Activated T-cell treated with anti-CD3 and anti-CD28 coated beads, Interleukin-2, amount 50 U/mL, for 72 hours (primary cell): ENCODE measurements around the gene DOK4. TPM values are rescaled to one million over a fixed set of nuclear protein-coding genes. Genes with fewer than 3 reads are reported as not detected.
"Not testable (repeated sequence)": the region's sequence is repeated elsewhere in the genome, so short reads cannot be mapped to it uniquely, and the experiment has no call there.

Experiments
- ATAC-seq, 2 donors: fragments of 150-1000 bp; cut with Tn5 transposase; replicated peaks in 1 of 2; 2 replicates each; pipeline ENCODE4 v1.10.0; 2021; ENCODE audit warnings: moderate library complexity in 2 of 2, mild to moderate bottlenecking in 1 of 2
- DNase-seq, 2 donors: peaks; one replicate each; pipeline ENCODE4 v3.0.0; 2021 to 2022; ENCODE audit warnings: mixed read lengths in 1 of 2
- H3K27ac Mint-ChIP-seq: one replicate; pipeline ENCODE4 v1.8.0; 2022; ENCODE audit warnings: mild to moderate bottlenecking, moderate library complexity, mixed read lengths
- H3K27me3 Mint-ChIP-seq: one replicate; pipeline ENCODE4 v1.8.0; 2022; ENCODE audit warnings: low read depth, mixed read lengths
- H3K36me3 Mint-ChIP-seq, 2 donors: one replicate each; pipeline ENCODE4 v1.8.0; 2022; ENCODE audit warnings: mixed read lengths in 2 of 2, mild to moderate bottlenecking in 1 of 2; ENCODE audit not compliant: insufficient read depth in 2 of 2
- H3K4me1 Mint-ChIP-seq: one replicate; pipeline ENCODE4 v1.8.0; 2022; ENCODE audit warnings: low read depth, mixed read lengths
- H3K4me3 Mint-ChIP-seq, 2 donors: one replicate each; pipeline ENCODE4 v1.8.0; 2022; ENCODE audit warnings: mild to moderate bottlenecking in 2 of 2, mixed read lengths in 2 of 2, moderate library complexity in 2 of 2
- H3K9me3 Mint-ChIP-seq, 2 donors: one replicate each; pipeline ENCODE4 v1.8.0; 2022; ENCODE audit warnings: mixed read lengths in 2 of 2
- total RNA-seq, 2 donors: library from RNA; stranded (reverse); gene quantifications; one replicate each; pipeline ENCODE4 v1.2.3, GENCODE V29; 2022

Gene DOK4
- total RNA-seq, 2 donors from 2014 or later, result 12.0 to 19.6 TPM

- Mint-ChIP-seq H3K4me3 (no peak overlapping the region), H3K9me3 (no peaks in the 10 kb centered on the region)
Observed at GRCh38 chr16:57503366-57503765, 17.1 kb upstream of the DOK4 start.

GRCh38 chr16:57502048-57502775 is 15.9 kb upstream of the DOK4 start:
- no peaks in the 10 kb centered on the region for H3K36me3 Mint-ChIP-seq
- ATAC-seq (no peak), DNase-seq (no peak)
- peaks cover 11% of the 10 kb centered on the region for H3K4me1 Mint-ChIP-seq
- H3K9me3 Mint-ChIP-seq, result no peaks in the 10 kb centered on the region
- H3K27ac Mint-ChIP-seq, result no peak overlapping the region
- H3K27me3 Mint-ChIP-seq, result no peaks in the 10 kb centered on the region
- H3K4me3 Mint-ChIP-seq, result no peak overlapping the region

More at GRCh38 chr16:57503366-57503765, 17.1 kb upstream of the DOK4 start:
- H3K4me1 Mint-ChIP-seq, result peaks cover 11% of the 10 kb centered on the region
- peak overlapping the region; percentile 19 for H3K27ac Mint-ChIP-seq
- no peak for DNase-seq
- ATAC-seq, result no peak
- no peaks in the 10 kb centered on the region for H3K27me3 Mint-ChIP-seq
- no peaks in the 10 kb centered on the region for H3K36me3 Mint-ChIP-seq

- no peak overlapping the region for H3K4me3 Mint-ChIP-seq
- no peak for ATAC-seq
- no peaks in the 10 kb centered on the region for H3K9me3 Mint-ChIP-seq
Observed at GRCh38 chr16:57501492-57501891, 15.2 kb upstream of the DOK4 start.

GRCh38 chr16:57500578-57501111 is 14.4 kb upstream of the DOK4 start:
- H3K27me3 Mint-ChIP-seq, result no peaks in the 10 kb centered on the region

More at GRCh38 chr16:57501492-57501891, 15.2 kb upstream of the DOK4 start:
- no peaks in the 10 kb centered on the region for H3K27me3 Mint-ChIP-seq
- no peaks in the 10 kb centered on the region for H3K36me3 Mint-ChIP-seq
- H3K27ac Mint-ChIP-seq, result no peak overlapping the region
- DNase-seq, result no peak
- peaks cover 11% of the 10 kb centered on the region for H3K4me1 Mint-ChIP-seq

GRCh38 chr16:57499941-57500340 is 13.6 kb upstream of the DOK4 start:
- ATAC-seq, H3K36me3 Mint-ChIP-seq, H3K4me3 Mint-ChIP-seq, H3K27ac Mint-ChIP-seq, H3K27me3 Mint-ChIP-seq, DNase-seq, H3K9me3 Mint-ChIP-seq: not testable (repeated sequence)
- peaks cover 11% of the 10 kb centered on the region for H3K4me1 Mint-ChIP-seq

More at GRCh38 chr16:57500578-57501111, 14.4 kb upstream of the DOK4 start:
- Mint-ChIP-seq H3K27ac (no peak overlapping the region), H3K36me3 (no peaks in the 10 kb centered on the region), H3K4me1 (peaks cover 11% of the 10 kb centered on the region), H3K9me3 (no peaks in the 10 kb centered on the region), H3K4me3 (peak overlapping the region in 1 of 2 donors; percentile 18)
- ATAC-seq (peak; percentile 61 to 82), DNase-seq (peak in 1 of 2 donors; percentile 34)

GRCh38 chr16:57498031-57498430 is 11.7 kb upstream of the DOK4 start:
- Mint-ChIP-seq H3K27me3 (no peaks in the 10 kb centered on the region), H3K36me3 (no peaks in the 10 kb centered on the region), H3K4me3 (no peak overlapping the region), H3K9me3 (no peaks in the 10 kb centered on the region), H3K4me1 (peaks cover 11% of the 10 kb centered on the region), H3K27ac (no peak overlapping the region)
- DNase-seq (no peak), ATAC-seq (no peak)

GRCh38 chr16:57497121-57497520 is 10.8 kb upstream of the DOK4 start:
- no peaks in the 10 kb centered on the region for H3K27me3 Mint-ChIP-seq
- DNase-seq, result no peak
- H3K4me3 Mint-ChIP-seq, result no peak overlapping the region
- ATAC-seq, result no peak
- H3K4me1 Mint-ChIP-seq, result peaks cover 11% of the 10 kb centered on the region
- no peaks in the 10 kb centered on the region for H3K9me3 Mint-ChIP-seq
- no peaks in the 10 kb centered on the region for H3K36me3 Mint-ChIP-seq
- H3K27ac Mint-ChIP-seq, result no peak overlapping the region

- no peak for ATAC-seq
- DNase-seq, result no peak
- no peak overlapping the region for H3K4me3 Mint-ChIP-seq
- H3K27ac Mint-ChIP-seq, result no peak overlapping the region
- H3K27me3 Mint-ChIP-seq, result no peaks in the 10 kb centered on the region
- H3K9me3 Mint-ChIP-seq, result no peaks in the 10 kb centered on the region
- H3K36me3 Mint-ChIP-seq, result no peaks in the 10 kb centered on the region
- H3K4me1 Mint-ChIP-seq, result no peaks in the 10 kb centered on the region
Observed at GRCh38 chr16:57493767-57494166, 7.5 kb upstream of the DOK4 start.

GRCh38 chr16:57489229-57489628 is 2.9 kb upstream of the DOK4 start:
- Mint-ChIP-seq H3K36me3 (no peaks in the 10 kb centered on the region), H3K9me3 (no peaks in the 10 kb centered on the region)

GRCh38 chr16:57486858-57487834 is 853 bp upstream of the DOK4 start:
- Mint-ChIP-seq H3K4me1 (peaks cover 28% of the 10 kb centered on the region), H3K27me3 (no peaks in the 10 kb centered on the region), H3K27ac (peak overlapping the region; percentile 49), H3K36me3 (no peaks in the 10 kb centered on the region), H3K9me3 (no peaks in the 10 kb centered on the region), H3K4me3 (peak overlapping the region; percentile 89)
- peak in 1 of 2 donors; percentile 19 for DNase-seq
- peak; percentile 5 to 19 for ATAC-seq

More at GRCh38 chr16:57489229-57489628, 2.9 kb upstream of the DOK4 start:
- no peak overlapping the region for H3K4me3 Mint-ChIP-seq
- no peaks in the 10 kb centered on the region for H3K27me3 Mint-ChIP-seq
- DNase-seq (no peak), ATAC-seq (no peak)
- no peak overlapping the region for H3K27ac Mint-ChIP-seq
- H3K4me1 Mint-ChIP-seq, result peaks cover 28% of the 10 kb centered on the region

GRCh38 chr16:57485091-57485915 is 990 bp downstream of the DOK4 start:
- Mint-ChIP-seq H3K4me3 (peak overlapping the region; percentile 82 to 88), H3K27ac (peak overlapping the region; percentile 5), H3K27me3 (no peaks in the 10 kb centered on the region), H3K9me3 (no peaks in the 10 kb centered on the region), H3K36me3 (no peaks in the 10 kb centered on the region), H3K4me1 (peaks cover 28% of the 10 kb centered on the region)
- DNase-seq (no peak), ATAC-seq (no peak)

- Mint-ChIP-seq H3K27ac (no peak overlapping the region), H3K4me1 (peaks cover 28% of the 10 kb centered on the region), H3K9me3 (no peaks in the 10 kb centered on the region), H3K27me3 (no peaks in the 10 kb centered on the region), H3K4me3 (peak overlapping the region in 1 of 2 donors; percentile 88), H3K36me3 (no peaks in the 10 kb centered on the region)
- DNase-seq, result no peak
- ATAC-seq, result no peak
Observed at GRCh38 chr16:57484515-57485005, 1.7 kb downstream of the DOK4 start.
